ENCODE results near the gene GRIA1. TPM values are rescaled to one million over a fixed set of nuclear protein-coding genes. Genes with fewer than 3 reads are reported as not detected.

GRIA1 gene
- total RNA-seq, 1 donor from 2014 or later = 0.55 TPM

- no peak for TF ChIP-seq CTCF (IDR thresholded peaks at IDR 0.05)
- no peak for DNase-seq (ENCODE audit: low spot score)
- no peaks in the 10 kb centered on the region for H3K9me3 Mint-ChIP-seq (ENCODE audit: low read depth)
- no peak overlapping the region for H3K27ac Mint-ChIP-seq (ENCODE audit: unreplicated experiment)
- H3K4me1 Mint-ChIP-seq (ENCODE audit: low read depth) = peaks cover 4% of the 10 kb centered on the region
- H3K27me3 Mint-ChIP-seq (ENCODE audit: low read depth) = peaks cover 12% of the 10 kb centered on the region
- H3K36me3 Mint-ChIP-seq (ENCODE audit: low read depth) = no peaks in the 10 kb centered on the region
- H3K4me3 Mint-ChIP-seq (ENCODE audit: unreplicated experiment) = no peak overlapping the region
These were observed 7.0 kb upstream of the GRIA1 start for GRCh38 chr5:153483482-153483881.

- Mint-ChIP-seq H3K4me1 (ENCODE audit: low read depth) (peaks cover 17% of the 10 kb centered on the region), H3K27ac (ENCODE audit: unreplicated experiment) (no peak overlapping the region), H3K27me3 (ENCODE audit: low read depth) (peaks cover 19% of the 10 kb centered on the region), H3K36me3 (ENCODE audit: low read depth) (no peaks in the 10 kb centered on the region), H3K4me3 (ENCODE audit: unreplicated experiment) (no peak overlapping the region), H3K9me3 (ENCODE audit: low read depth) (no peaks in the 10 kb centered on the region)
- TF ChIP-seq CTCF (IDR thresholded peaks at IDR 0.05) = no peak
- no peak for DNase-seq (ENCODE audit: low spot score)
These were observed 4.8 kb upstream of the GRIA1 start for GRCh38 chr5:153485641-153486040.

DNA sequence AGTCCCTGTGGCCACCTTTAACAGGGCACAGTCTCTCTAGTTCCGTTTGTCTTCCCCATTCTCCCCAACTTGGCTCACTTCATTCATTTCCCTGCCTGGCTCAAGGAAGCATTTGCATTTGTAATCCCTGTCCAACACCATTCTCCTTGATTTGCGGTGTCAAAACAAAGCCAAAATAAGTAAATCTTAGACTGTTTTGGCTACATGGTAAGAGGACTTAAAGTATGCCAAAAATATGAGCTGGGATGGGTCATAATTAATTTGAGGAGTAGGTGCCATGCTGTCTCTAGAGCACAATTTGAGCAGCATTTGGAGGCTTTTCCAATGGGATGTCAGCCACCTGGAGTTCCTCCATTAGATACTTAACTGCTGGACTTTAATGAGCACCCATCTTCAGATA is 3.7 kb upstream of the GRIA1 start:
- Mint-ChIP-seq H3K36me3 (ENCODE audit: low read depth) (no peaks in the 10 kb centered on the region), H3K4me1 (ENCODE audit: low read depth) (peaks cover 22% of the 10 kb centered on the region), H3K9me3 (ENCODE audit: low read depth) (no peaks in the 10 kb centered on the region), H3K27me3 (ENCODE audit: low read depth) (peaks cover 27% of the 10 kb centered on the region), H3K27ac (ENCODE audit: unreplicated experiment) (no peak overlapping the region), H3K4me3 (ENCODE audit: unreplicated experiment) (no peak overlapping the region)
- TF ChIP-seq CTCF (IDR thresholded peaks at IDR 0.05) = no peak
- DNase-seq (ENCODE audit: low spot score) = no peak

DNA sequence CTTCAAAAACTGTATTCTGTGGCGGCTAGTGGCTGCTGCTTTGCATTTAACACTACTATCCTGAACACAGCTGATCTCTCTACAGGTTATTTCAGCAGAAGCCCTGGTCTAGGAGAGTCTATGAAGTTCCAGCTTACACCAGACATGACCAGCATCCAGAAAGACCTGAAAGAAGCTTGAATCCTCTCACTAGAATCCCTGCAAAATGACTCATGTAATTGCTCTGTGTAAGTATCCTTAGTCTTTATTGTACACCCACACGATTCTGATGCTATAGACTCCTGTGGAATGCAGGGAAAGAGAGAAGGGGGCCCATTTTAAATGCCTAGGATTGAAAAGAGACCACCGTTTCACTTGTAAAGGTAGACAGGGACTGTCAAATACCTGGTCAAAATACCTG is 859 bp upstream of the GRIA1 start:
- H3K4me3 Mint-ChIP-seq (ENCODE audit: unreplicated experiment) = no peak overlapping the region
- H3K27ac Mint-ChIP-seq (ENCODE audit: unreplicated experiment) = no peak overlapping the region
- no peak for TF ChIP-seq CTCF (IDR thresholded peaks at IDR 0.05)
- peaks cover 22% of the 10 kb centered on the region for H3K4me1 Mint-ChIP-seq (ENCODE audit: low read depth)
- H3K27me3 Mint-ChIP-seq (ENCODE audit: low read depth) = peaks cover 21% of the 10 kb centered on the region
- no peak for DNase-seq (ENCODE audit: low spot score)
- H3K36me3 Mint-ChIP-seq (ENCODE audit: low read depth) = no peaks in the 10 kb centered on the region
- no peaks in the 10 kb centered on the region for H3K9me3 Mint-ChIP-seq (ENCODE audit: low read depth)

GRCh38 chr5:153491038-153491744 is 721 bp downstream of the GRIA1 start:
- peaks cover 18% of the 10 kb centered on the region for H3K4me1 Mint-ChIP-seq (ENCODE audit: low read depth)
- H3K9me3 Mint-ChIP-seq (ENCODE audit: low read depth) = no peaks in the 10 kb centered on the region
- H3K36me3 Mint-ChIP-seq (ENCODE audit: low read depth) = no peaks in the 10 kb centered on the region
- no peak for DNase-seq (ENCODE audit: low spot score)
- no peak for TF ChIP-seq CTCF (IDR thresholded peaks at IDR 0.05)
- peaks cover 21% of the 10 kb centered on the region for H3K27me3 Mint-ChIP-seq (ENCODE audit: low read depth)
- peak overlapping the region; percentile 63 for H3K4me3 Mint-ChIP-seq (ENCODE audit: unreplicated experiment)
- no peak overlapping the region for H3K27ac Mint-ChIP-seq (ENCODE audit: unreplicated experiment)

Measured in chondrocyte (in vitro differentiated cells).